ENCODE results near the gene FGD5.

Gene FGD5

DNA sequence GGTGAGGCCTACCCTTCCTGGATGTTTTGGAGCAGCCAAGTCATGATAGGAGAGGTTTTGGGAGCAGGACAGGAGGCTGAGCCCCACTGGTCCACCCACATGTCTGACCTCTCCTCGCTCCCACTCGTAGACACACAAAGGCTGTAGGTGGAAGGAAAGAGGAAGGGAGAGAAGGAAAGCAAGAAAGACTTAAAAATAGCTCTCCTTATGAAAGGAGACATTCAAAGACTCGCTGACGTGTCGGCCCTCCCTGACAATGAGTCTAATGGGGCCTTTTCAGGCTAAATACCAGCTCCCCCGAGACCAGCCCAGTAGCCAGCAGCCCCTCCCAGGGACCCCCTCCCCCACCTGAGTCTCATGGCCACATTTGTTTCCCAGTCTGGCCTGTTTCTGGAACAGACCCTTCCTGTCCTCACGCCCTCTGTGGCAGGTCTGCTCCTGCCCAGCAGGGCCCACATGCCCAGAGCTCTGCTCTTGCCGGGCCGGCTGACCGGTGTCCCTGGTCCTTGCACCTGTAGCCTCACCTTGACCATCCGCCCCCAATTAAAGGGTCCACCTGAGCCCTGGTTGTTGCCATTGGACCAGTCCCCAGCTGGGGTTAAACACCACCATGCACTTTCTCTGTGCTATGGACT is 49.3 kb downstream of the FGD5 start:
- ChIA-PET POLR2A (ENCODE audit: low non-redundant PET) (no interaction called here), CTCF (no interaction called here)
- no peak for DNase-seq (ENCODE audit: low spot score)
- no peak overlapping the region for H3K27ac ChIP-seq
- TF ChIP-seq, protein P1, sequence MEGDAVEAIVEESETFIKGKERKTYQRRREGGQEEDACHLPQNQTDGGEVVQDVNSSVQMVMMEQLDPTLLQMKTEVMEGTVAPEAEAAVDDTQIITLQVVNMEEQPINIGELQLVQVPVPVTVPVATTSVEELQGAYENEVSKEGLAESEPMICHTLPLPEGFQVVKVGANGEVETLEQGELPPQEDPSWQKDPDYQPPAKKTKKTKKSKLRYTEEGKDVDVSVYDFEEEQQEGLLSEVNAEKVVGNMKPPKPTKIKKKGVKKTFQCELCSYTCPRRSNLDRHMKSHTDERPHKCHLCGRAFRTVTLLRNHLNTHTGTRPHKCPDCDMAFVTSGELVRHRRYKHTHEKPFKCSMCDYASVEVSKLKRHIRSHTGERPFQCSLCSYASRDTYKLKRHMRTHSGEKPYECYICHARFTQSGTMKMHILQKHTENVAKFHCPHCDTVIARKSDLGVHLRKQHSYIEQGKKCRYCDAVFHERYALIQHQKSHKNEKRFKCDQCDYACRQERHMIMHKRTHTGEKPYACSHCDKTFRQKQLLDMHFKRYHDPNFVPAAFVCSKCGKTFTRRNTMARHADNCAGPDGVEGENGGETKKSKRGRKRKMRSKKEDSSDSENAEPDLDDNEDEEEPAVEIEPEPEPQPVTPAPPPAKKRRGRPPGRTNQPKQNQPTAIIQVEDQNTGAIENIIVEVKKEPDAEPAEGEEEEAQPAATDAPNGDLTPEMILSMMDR (conservative IDR thresholded peaks at IDR 0.05; ENCODE audit: low read depth), result no peak

GRCh38 chr3:14869917-14870782 is 51.4 kb downstream of the FGD5 start:
- ChIA-PET CTCF (no interaction called here), POLR2A (ENCODE audit: low non-redundant PET) (no interaction called here)
- TF ChIP-seq, protein P1 (conservative IDR thresholded peaks at IDR 0.05; ENCODE audit: low read depth), result no peak
- no peak for DNase-seq (ENCODE audit: low spot score)
- H3K27ac ChIP-seq, result no peak overlapping the region

DNA sequence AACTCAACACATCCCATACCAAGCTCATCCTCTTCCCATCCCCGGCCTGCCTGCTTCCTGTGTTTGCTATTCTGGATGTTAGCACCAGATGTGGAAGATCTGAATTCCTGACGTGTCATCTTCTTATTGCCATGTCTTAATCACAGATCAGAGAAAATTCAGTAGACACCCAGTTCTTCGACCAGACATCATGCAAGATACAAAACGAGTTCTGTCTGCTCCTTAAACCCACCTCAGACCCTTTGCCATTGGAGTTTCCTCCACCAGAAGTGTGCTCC is 52.0 kb downstream of the FGD5 start:
- H3K27ac ChIP-seq, result no peak overlapping the region
- no peak for DNase-seq (ENCODE audit: low spot score)
- TF ChIP-seq, protein P1 (conservative IDR thresholded peaks at IDR 0.05; ENCODE audit: low read depth), result no peak
- POLR2A ChIA-PET (ENCODE audit: low non-redundant PET), result no interaction called here
- CTCF ChIA-PET, result no interaction called here

GRCh38 chr3:14871456-14872200 is 52.9 kb downstream of the FGD5 start:
- no peak for DNase-seq (ENCODE audit: low spot score)
- TF ChIP-seq, protein P1 (conservative IDR thresholded peaks at IDR 0.05; ENCODE audit: low read depth), result no peak

DNA sequence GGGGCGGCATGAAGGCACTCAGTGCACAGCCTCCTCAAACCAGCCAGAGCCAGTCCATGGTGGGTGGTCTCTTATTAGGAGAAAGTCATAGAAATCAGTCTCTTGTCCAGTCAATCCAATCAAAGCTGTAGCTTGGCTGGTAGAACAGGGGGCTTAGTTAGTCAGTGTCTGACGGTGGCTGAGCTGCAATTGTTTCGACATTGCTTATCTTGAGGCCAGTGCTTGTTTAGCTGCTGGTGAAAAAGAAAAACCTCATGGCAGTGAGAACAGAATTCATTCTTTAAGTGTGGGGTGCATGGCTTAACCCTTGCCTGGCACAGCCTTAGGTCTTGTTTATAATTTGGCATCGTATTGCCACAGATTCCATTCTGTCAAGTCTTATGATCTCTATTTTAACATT is 53.9 kb downstream of the FGD5 start:
- CTCF ChIA-PET, result no interaction called here
- TF ChIP-seq, protein P1 (conservative IDR thresholded peaks at IDR 0.05; ENCODE audit: low read depth), result no peak
- no peak for DNase-seq (ENCODE audit: low spot score)
- POLR2A ChIA-PET (ENCODE audit: low non-redundant PET), result no interaction called here
- H3K27ac ChIP-seq, result no peak overlapping the region

More at GRCh38 chr3:14871456-14872200, 52.9 kb downstream of the FGD5 start:
- POLR2A ChIA-PET (ENCODE audit: low non-redundant PET), result no interaction called here
- no peak overlapping the region for H3K27ac ChIP-seq
- CTCF ChIA-PET, result interaction anchor here (0.6 kb wide), 1 partner anchor 474 kb away, joined by 7 read pairs; no protein-coding TSS in a partner anchor

DNA sequence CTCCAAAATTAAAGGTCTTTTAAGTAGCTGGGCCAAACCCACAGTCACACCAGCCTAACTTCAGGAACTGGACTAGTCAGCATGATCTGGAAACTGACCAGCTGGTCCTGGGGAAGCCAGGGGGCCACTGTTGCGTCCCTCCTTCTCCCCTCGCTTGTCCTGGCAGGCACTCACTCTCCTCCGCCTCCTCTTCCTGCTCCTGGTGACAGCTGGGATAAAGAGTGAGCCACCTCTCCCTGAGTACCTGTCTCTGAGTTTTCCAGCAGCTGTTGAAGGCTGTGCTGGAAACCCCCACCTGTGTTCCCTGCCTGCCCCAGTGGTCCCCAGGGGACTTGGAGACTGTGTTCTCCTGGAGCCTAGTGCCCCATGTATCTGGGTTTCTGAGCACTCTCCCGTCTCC is 56.0 kb downstream of the FGD5 start:
- ChIA-PET CTCF (no interaction called here), POLR2A (ENCODE audit: low non-redundant PET) (no interaction called here)
- TF ChIP-seq, protein P1 (conservative IDR thresholded peaks at IDR 0.05; ENCODE audit: low read depth), result no peak
- no peak for DNase-seq (ENCODE audit: low spot score)
- H3K27ac ChIP-seq, result no peak overlapping the region

All from RWPE1 (cell line).